GM23338 (cell line): ENCODE measurements around the gene ISL2.

Experiments used
- CREB1 ChIP-seq: fragments of 250-450 bp; sonication (Bioruptor Pico); IDR thresholded peaks from 2 replicates; pipeline ENCODE4 v1.5.0; 2020; ENCODE audit warnings: low read depth, mild to moderate bottlenecking, moderate library complexity
- EZH2 ChIP-seq: fragments of 200-600 bp; sonication (generic); IDR thresholded peaks from one replicate; pipeline ENCODE4 v1.8.0; 2017; ENCODE audit warnings: antibody characterized with exemption, mild to moderate bottlenecking, low read depth; ENCODE audit not compliant: unreplicated experiment
- EZH2phosphoT487 ChIP-seq: fragments of 200-600 bp; sonication (generic); IDR thresholded peaks from one replicate; pipeline ENCODE4 v1.8.1; 2018; ENCODE audit warnings: antibody characterized with exemption; ENCODE audit not compliant: unreplicated experiment
- JUNB ChIP-seq: IDR thresholded peaks from one replicate; pipeline ENCODE4 v1.6.1; 2016; ENCODE audit warnings: antibody characterized with exemption; ENCODE audit not compliant: unreplicated experiment
- NANOG ChIP-seq: IDR thresholded peaks from 2 replicates; pipeline ENCODE4 v1.6.1; 2016; ENCODE audit warnings: antibody characterized with exemption, borderline replicate concordance
- POLR2AphosphoS5 ChIP-seq: IDR thresholded peaks from 2 replicates; pipeline ENCODE4 v1.6.1; 2016; ENCODE audit warnings: antibody characterized with exemption, low read depth
- ZNF114 ChIP-seq: fragments of 250-450 bp; sonication (Bioruptor Pico); IDR thresholded peaks from 2 replicates; pipeline ENCODE4 v1.5.0; 2020; ENCODE audit warnings: mild to moderate bottlenecking, moderate library complexity
- ZNF462 ChIP-seq: fragments of 250-450 bp; sonication (Bioruptor Pico); IDR thresholded peaks from 2 replicates; pipeline ENCODE4 v1.5.0; 2020; ENCODE audit warnings: mild to moderate bottlenecking, moderate library complexity
- TF ChIP-seq, protein P1 (sequence below), 2 experiments: fragments of 200-600 bp in 1 of 2; sonication (generic) in 1 of 2; conservative IDR thresholded peaks; 2 replicates each; pipeline versions ENCODE4 v1.5.1 to v1.6.1; 2016 to 2017; ENCODE audit warnings: antibody characterized with exemption in 2 of 2, low read depth in 2 of 2, mild to moderate bottlenecking in 2 of 2, moderate library complexity in 1 of 2
- TF ChIP-seq, protein P2 (sequence below): IDR thresholded peaks from one replicate; pipeline ENCODE4 v1.6.1; 2018; ENCODE audit warnings: antibody characterized with exemption; ENCODE audit not compliant: unreplicated experiment
- TF ChIP-seq, protein P3 (sequence below): IDR thresholded peaks from 2 replicates; pipeline ENCODE4 v1.6.1; 2016; ENCODE audit warnings: antibody characterized with exemption

- TF ChIP-seq EZH2phosphoT487 (no peak), POLR2AphosphoS5 (no peak), EZH2 (no peak), JUNB (no peak), CREB1 (CRISPR knock-in tag) (no peak), NANOG (no peak), ZNF462 (CRISPR knock-in tag) (no peak), ZNF114 (CRISPR knock-in tag) (no peak)
- TF ChIP-seq, protein P1, sequence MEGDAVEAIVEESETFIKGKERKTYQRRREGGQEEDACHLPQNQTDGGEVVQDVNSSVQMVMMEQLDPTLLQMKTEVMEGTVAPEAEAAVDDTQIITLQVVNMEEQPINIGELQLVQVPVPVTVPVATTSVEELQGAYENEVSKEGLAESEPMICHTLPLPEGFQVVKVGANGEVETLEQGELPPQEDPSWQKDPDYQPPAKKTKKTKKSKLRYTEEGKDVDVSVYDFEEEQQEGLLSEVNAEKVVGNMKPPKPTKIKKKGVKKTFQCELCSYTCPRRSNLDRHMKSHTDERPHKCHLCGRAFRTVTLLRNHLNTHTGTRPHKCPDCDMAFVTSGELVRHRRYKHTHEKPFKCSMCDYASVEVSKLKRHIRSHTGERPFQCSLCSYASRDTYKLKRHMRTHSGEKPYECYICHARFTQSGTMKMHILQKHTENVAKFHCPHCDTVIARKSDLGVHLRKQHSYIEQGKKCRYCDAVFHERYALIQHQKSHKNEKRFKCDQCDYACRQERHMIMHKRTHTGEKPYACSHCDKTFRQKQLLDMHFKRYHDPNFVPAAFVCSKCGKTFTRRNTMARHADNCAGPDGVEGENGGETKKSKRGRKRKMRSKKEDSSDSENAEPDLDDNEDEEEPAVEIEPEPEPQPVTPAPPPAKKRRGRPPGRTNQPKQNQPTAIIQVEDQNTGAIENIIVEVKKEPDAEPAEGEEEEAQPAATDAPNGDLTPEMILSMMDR (conservative IDR thresholded peaks at IDR 0.05; ENCODE audit: low read depth in 2 of 2), result no peak
- TF ChIP-seq, protein P2, sequence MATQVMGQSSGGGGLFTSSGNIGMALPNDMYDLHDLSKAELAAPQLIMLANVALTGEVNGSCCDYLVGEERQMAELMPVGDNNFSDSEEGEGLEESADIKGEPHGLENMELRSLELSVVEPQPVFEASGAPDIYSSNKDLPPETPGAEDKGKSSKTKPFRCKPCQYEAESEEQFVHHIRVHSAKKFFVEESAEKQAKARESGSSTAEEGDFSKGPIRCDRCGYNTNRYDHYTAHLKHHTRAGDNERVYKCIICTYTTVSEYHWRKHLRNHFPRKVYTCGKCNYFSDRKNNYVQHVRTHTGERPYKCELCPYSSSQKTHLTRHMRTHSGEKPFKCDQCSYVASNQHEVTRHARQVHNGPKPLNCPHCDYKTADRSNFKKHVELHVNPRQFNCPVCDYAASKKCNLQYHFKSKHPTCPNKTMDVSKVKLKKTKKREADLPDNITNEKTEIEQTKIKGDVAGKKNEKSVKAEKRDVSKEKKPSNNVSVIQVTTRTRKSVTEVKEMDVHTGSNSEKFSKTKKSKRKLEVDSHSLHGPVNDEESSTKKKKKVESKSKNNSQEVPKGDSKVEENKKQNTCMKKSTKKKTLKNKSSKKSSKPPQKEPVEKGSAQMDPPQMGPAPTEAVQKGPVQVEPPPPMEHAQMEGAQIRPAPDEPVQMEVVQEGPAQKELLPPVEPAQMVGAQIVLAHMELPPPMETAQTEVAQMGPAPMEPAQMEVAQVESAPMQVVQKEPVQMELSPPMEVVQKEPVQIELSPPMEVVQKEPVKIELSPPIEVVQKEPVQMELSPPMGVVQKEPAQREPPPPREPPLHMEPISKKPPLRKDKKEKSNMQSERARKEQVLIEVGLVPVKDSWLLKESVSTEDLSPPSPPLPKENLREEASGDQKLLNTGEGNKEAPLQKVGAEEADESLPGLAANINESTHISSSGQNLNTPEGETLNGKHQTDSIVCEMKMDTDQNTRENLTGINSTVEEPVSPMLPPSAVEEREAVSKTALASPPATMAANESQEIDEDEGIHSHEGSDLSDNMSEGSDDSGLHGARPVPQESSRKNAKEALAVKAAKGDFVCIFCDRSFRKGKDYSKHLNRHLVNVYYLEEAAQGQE, result no peak
- TF ChIP-seq, protein P3, sequence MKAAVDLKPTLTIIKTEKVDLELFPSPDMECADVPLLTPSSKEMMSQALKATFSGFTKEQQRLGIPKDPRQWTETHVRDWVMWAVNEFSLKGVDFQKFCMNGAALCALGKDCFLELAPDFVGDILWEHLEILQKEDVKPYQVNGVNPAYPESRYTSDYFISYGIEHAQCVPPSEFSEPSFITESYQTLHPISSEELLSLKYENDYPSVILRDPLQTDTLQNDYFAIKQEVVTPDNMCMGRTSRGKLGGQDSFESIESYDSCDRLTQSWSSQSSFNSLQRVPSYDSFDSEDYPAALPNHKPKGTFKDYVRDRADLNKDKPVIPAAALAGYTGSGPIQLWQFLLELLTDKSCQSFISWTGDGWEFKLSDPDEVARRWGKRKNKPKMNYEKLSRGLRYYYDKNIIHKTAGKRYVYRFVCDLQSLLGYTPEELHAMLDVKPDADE, result no peak
These were observed 16.5 kb downstream of the ISL2 start for GRCh38 chr15:76353023-76353577.
